CD4-positive, alpha-beta T cell treated with Interleukin-1 beta for 1 hour (primary cell): ENCODE data around the gene MGMT.

Experiments used
- DNase-seq, 2 donors: peaks; one replicate each; pipeline ENCODE4 v3.0.0-alpha.2; 2020 to 2022

MGMT gene

GRCh38 chr10:129659508-129660268, 192.6 kb downstream of the MGMT start:
- DNase-seq = no peak

- no peak for DNase-seq
Measured at GRCh38 chr10:129660569-129660968, 193.5 kb downstream of the MGMT start.

GRCh38 chr10:129662426-129662825, 195.4 kb downstream of the MGMT start:
- no peak for DNase-seq

- DNase-seq = no peak
Measured at GRCh38 chr10:129670124-129670523, 203.1 kb downstream of the MGMT start.

- DNase-seq = no peak
Measured at GRCh38 chr10:129673292-129673691, 206.3 kb downstream of the MGMT start.

- no peak for DNase-seq
Measured at GRCh38 chr10:129675027-129675769, 208.2 kb downstream of the MGMT start.

- no peak for DNase-seq
Measured at GRCh38 chr10:129676014-129676413, 209.0 kb downstream of the MGMT start.

GRCh38 chr10:129677377-129677927, 210.4 kb downstream of the MGMT start:
- no peak for DNase-seq

- no peak for DNase-seq
Measured at GRCh38 chr10:129678186-129678585, 211.1 kb downstream of the MGMT start.

- DNase-seq = no peak
Measured at GRCh38 chr10:129679207-129679606, 212.2 kb downstream of the MGMT start.

GRCh38 chr10:129680661-129681344, 213.8 kb downstream of the MGMT start:
- DNase-seq = no peak

GRCh38 chr10:129681856-129682255, 214.8 kb downstream of the MGMT start:
- no peak for DNase-seq

- no peak for DNase-seq
Measured at GRCh38 chr10:129683519-129683918, 216.5 kb downstream of the MGMT start.

- DNase-seq = no peak
Measured at GRCh38 chr10:129683920-129684319, 216.9 kb downstream of the MGMT start.

- no peak for DNase-seq
Measured at GRCh38 chr10:129685271-129685670, 218.2 kb downstream of the MGMT start.

GRCh38 chr10:129689671-129690071, 222.6 kb downstream of the MGMT start:
- DNase-seq = no peak

- DNase-seq = no peak
Measured at GRCh38 chr10:129690248-129691070, 223.4 kb downstream of the MGMT start.

- no peak for DNase-seq
Measured at GRCh38 chr10:129692695-129693094, 225.7 kb downstream of the MGMT start.

- DNase-seq = no peak
Measured at GRCh38 chr10:129693382-129693781, 226.3 kb downstream of the MGMT start.

- DNase-seq = no peak
Measured at GRCh38 chr10:129694184-129694583, 227.1 kb downstream of the MGMT start.

- no peak for DNase-seq
Measured at GRCh38 chr10:129694691-129695243, 227.7 kb downstream of the MGMT start.

- DNase-seq = no peak
Measured at GRCh38 chr10:129695671-129696070, 228.6 kb downstream of the MGMT start.
